Measurements from ENCODE around the gene KLF6.

DNA sequence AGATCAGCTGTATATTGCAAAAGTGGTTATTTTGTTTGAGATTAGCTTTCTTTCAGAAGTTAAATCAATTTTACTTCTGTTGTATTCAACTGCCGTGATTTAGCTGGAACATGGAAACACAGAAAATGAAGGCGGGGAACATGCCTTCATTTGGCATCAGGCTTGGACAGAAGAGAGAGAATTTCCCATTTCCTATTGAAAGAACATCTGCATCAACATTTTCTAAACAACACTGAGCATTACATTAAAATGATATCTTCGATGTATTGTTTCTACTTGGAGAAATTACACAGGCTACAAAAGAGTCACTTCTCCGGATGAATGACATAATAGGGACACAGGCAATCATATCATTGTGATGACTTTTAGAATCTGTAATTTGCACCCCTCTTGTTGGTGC, 46.6 kb upstream of the KLF6 start:
- TF ChIP-seq, protein P1, sequence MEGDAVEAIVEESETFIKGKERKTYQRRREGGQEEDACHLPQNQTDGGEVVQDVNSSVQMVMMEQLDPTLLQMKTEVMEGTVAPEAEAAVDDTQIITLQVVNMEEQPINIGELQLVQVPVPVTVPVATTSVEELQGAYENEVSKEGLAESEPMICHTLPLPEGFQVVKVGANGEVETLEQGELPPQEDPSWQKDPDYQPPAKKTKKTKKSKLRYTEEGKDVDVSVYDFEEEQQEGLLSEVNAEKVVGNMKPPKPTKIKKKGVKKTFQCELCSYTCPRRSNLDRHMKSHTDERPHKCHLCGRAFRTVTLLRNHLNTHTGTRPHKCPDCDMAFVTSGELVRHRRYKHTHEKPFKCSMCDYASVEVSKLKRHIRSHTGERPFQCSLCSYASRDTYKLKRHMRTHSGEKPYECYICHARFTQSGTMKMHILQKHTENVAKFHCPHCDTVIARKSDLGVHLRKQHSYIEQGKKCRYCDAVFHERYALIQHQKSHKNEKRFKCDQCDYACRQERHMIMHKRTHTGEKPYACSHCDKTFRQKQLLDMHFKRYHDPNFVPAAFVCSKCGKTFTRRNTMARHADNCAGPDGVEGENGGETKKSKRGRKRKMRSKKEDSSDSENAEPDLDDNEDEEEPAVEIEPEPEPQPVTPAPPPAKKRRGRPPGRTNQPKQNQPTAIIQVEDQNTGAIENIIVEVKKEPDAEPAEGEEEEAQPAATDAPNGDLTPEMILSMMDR (IDR thresholded peaks at IDR 0.05; ENCODE audit: low read depth, low read length, poor library complexity, severe bottlenecking) = no peak
- no peak for TF ChIP-seq EZH2phosphoT487 (IDR thresholded peaks at IDR 0.05; ENCODE audit: borderline replicate concordance, low read length)

Data from DOHH2 (cell line).